Measurements from ENCODE around the gene CD7. TPM values are rescaled to one million over a fixed set of nuclear protein-coding genes. Genes with fewer than 3 reads are reported as not detected.
"Not testable (repeated sequence)": the region's sequence is repeated elsewhere in the genome, so short reads cannot be mapped to it uniquely, and the experiment has no call there.

CD7 gene
- total RNA-seq: 10 to 100 TPM in 2 of 3 donors, 1 to 10 TPM in 1; 10.0 to 12.8 (median 12.3) TPM
- long read RNA-seq, donor 1, transcript CD7-201 (4 exons, 1,281 nt): major isoform, 5 of 6 reads
- long read RNA-seq, donor 1, partial matches to known transcripts: 1 of 6 reads
- long read RNA-seq, donor 1, other reads (novel, unspliced or antisense): 0 of 6 reads
- long read RNA-seq, donor 2: 0 reads

GRCh38 chr17:82317394-82318168, at the start of gene CD7:
TSS of gene CD7 (minus strand) at chr17:82317608. CDS start at chr17:82317495, 113 bp downstream.
- intact Hi-C loops (cut with DNase I, micrococcal nuclease): no loop called here
- Histone ChIP-seq H3K9me3 (no peaks in the 10 kb centered on the region), H3K4me1 (ENCODE audit: low read depth) (no peaks in the 10 kb centered on the region), H3K36me3 (ENCODE audit: low read depth) (no peaks in the 10 kb centered on the region), H3K4me3 (no peak within 1 kb of the TSS)
- ATAC-seq (peak; percentile 49), DNase-seq (no peak)
- TF ChIP-seq CTCF (IDR thresholded peaks at IDR 0.05): no peak

GRCh38 chr17:82366749-82367148, 49.3 kb upstream of the CD7 start:
- no peaks in the 10 kb centered on the region for H3K36me3 ChIP-seq (ENCODE audit: low read depth)
- peaks cover 24% of the 10 kb centered on the region for H3K4me1 ChIP-seq (ENCODE audit: low read depth)
- no peaks in the 10 kb centered on the region for H3K9me3 ChIP-seq
- ATAC-seq (peak; percentile 91), DNase-seq (peak; percentile 60 to 71 (median 62))
- intact Hi-C loops (cut with DNase I, micrococcal nuclease): no loop called here
- no peak for TF ChIP-seq CTCF (IDR thresholded peaks at IDR 0.05)
- no peak overlapping the region for H3K4me3 ChIP-seq

- H3K4me3 ChIP-seq: no peak overlapping the region
These were observed 48.3 kb upstream of the CD7 start for GRCh38 chr17:82365606-82366295.

GRCh38 chr17:82361885-82362633, 44.7 kb upstream of the CD7 start:
- no peak for ATAC-seq
- no peaks in the 10 kb centered on the region for H3K36me3 ChIP-seq (ENCODE audit: low read depth)
- H3K9me3 ChIP-seq: no peaks in the 10 kb centered on the region
- intact Hi-C loops (cut with DNase I, micrococcal nuclease): no loop called here
- DNase-seq: no peak
- H3K4me3 ChIP-seq: no peak overlapping the region
- peaks cover 3% of the 10 kb centered on the region for H3K4me1 ChIP-seq (ENCODE audit: low read depth)
- no peak for TF ChIP-seq CTCF (IDR thresholded peaks at IDR 0.05)

More at GRCh38 chr17:82365606-82366295, 48.3 kb upstream of the CD7 start:
- TF ChIP-seq CTCF (IDR thresholded peaks at IDR 0.05): no peak
- no peaks in the 10 kb centered on the region for H3K9me3 ChIP-seq
- DNase-seq: peak in 2 of 3 donors; percentile 13 to 22
- intact Hi-C loops (cut with DNase I, micrococcal nuclease): no loop called here
- no peak for ATAC-seq
- no peaks in the 10 kb centered on the region for H3K36me3 ChIP-seq (ENCODE audit: low read depth)
- peaks cover 15% of the 10 kb centered on the region for H3K4me1 ChIP-seq (ENCODE audit: low read depth)

- not testable (repeated sequence) for H3K36me3 ChIP-seq (ENCODE audit: low read depth); H3K4me3 ChIP-seq; DNase-seq; H3K4me1 ChIP-seq (ENCODE audit: low read depth); H3K9me3 ChIP-seq; ATAC-seq
- intact Hi-C loops (cut with DNase I, micrococcal nuclease): loop anchor here in 1 of 2 donors (10.0 kb wide), 1 partner anchor 55 kb away; the partner anchor contains the start of genes HEXD and OGFOD3
These were observed 42.2 kb upstream of the CD7 start for GRCh38 chr17:82359451-82360074.

Measured in mucosa of descending colon (tissue), 3 donors.